Activated naive CD4-positive, alpha-beta T cell treated with anti-CD3 and anti-CD28 coated beads, Interleukin-2, amount 10 ng/mL, durations not matched to agents 7 days and 5 days (primary cell): ENCODE data around the gene EMC7.
A peak's percentile ranks its signal among the peaks of the same experiment; 100 is the strongest.

Source experiments
- CTCF ChIA-PET: fragments of 350-600 bp; sonication (Branson Sonifier 250); formaldehyde crosslinking; loops from one replicate; lab custom pipeline; 2021; ENCODE audit warnings: antibody characterized with exemption; lab: Charles Lee
- DNase-seq: peaks from one replicate; pipeline ENCODE4 v3.0.0-alpha.2; 2020
- H3K27ac Mint-ChIP-seq: one replicate; pipeline ENCODE4 v1.8.0; 2021; ENCODE audit warnings: mild to moderate bottlenecking, moderate library complexity, mixed read lengths
- H3K27me3 Mint-ChIP-seq: one replicate; pipeline ENCODE4 v1.8.0; 2021; ENCODE audit warnings: mild to moderate bottlenecking, mixed read lengths
- H3K36me3 Mint-ChIP-seq: one replicate; pipeline ENCODE4 v1.8.0; 2021; ENCODE audit warnings: mixed read lengths
- H3K4me1 Mint-ChIP-seq: one replicate; pipeline ENCODE4 v1.8.0; 2021; ENCODE audit warnings: mixed read lengths
- H3K4me3 Mint-ChIP-seq: one replicate; pipeline ENCODE4 v1.8.0; 2021; ENCODE audit warnings: mild to moderate bottlenecking, moderate library complexity, mixed read lengths
- H3K9me3 Mint-ChIP-seq: one replicate; pipeline ENCODE4 v1.8.0; 2021; ENCODE audit warnings: mixed read lengths

Gene EMC7

DNA sequence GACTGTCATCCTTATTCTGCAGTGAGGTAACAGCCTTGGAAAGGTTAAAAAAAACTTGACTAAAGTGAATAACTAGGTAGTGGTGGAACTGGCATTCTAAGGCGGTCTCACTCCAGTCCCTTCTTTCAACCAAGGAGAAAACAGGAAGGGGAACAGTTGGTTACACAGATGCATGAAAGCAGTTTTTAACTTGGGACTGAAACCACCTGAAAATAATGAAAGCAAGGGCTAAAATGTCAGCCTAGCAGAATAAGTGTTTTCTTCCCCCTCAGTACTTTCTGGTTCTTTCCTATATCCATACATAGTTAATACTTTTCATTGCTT is 61.9 kb downstream of the EMC7 start:
- H3K36me3 Mint-ChIP-seq: no peaks in the 10 kb centered on the region
- H3K9me3 Mint-ChIP-seq: no peaks in the 10 kb centered on the region
- no peaks in the 10 kb centered on the region for H3K27me3 Mint-ChIP-seq
- H3K27ac Mint-ChIP-seq: peak overlapping the region; percentile 92
- H3K4me3 Mint-ChIP-seq: peak overlapping the region; percentile 80
- no peak for DNase-seq
- H3K4me1 Mint-ChIP-seq: peaks cover 24% of the 10 kb centered on the region
- CTCF ChIA-PET: interaction anchor here (0.7 to 1.3 kb wide), 2 partner anchors 19 to 305 kb away, joined by 3 read pairs; no protein-coding TSS in a partner anchor

DNA sequence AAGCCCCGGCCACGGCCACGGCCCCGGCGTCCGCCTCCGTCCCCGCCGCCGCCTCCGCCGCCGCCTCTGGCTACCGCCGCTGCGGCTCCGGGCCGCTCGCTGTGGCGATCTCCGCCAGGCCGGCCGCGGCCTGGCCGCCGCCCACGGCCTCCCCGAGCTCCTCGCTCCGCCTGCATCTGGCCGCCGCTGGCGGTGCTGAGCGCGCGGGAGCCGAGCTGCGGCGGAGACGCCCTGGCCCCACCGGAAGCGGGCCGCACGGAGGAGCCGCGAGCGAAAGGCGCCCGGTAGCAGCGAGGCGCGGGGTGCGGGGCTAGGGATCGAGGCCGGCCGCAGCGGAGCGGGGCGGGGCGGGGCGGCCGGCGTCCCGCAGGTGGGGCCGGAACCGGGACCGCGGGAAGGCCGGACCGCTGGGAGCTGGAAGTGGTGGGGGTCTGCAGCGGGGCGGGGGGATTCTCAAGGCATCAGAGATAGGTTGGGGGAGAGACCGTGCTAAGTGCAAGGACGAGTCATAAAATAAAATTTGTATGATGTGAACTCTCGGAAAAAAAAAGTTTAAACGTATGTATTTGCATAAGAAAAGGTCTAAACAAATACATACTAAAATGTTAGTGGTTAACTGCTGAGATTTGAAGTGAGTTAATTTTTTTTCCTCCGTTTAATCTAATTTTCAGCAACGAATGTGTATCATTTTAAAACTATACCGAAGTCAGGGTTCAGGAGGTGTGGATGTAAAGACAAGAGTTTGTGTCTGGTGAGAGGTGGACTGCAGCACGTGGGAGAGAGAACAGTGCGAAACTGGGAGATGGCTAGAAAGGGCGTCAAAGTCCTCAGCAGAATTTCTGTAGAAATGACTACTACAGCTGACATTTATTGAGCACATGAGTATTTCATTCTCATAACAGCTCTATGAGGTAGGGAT is 62.5 kb downstream of the EMC7 start, which contains the start of gene AVEN:
TSS of gene AVEN (minus strand) at position 334 of the 919 bp plus-strand sequence. CDS start at position 176, 158 bp downstream.
- Mint-ChIP-seq H3K4me1 (peaks cover 24% of the 10 kb centered on the region), H3K9me3 (no peaks in the 10 kb centered on the region), H3K4me3 (peak within 1 kb of the TSS; percentile 87), H3K27ac (peak within 1 kb of the TSS; percentile 92), H3K36me3 (no peaks in the 10 kb centered on the region), H3K27me3 (no peaks in the 10 kb centered on the region)
- peak; percentile 74 for DNase-seq
- CTCF ChIA-PET: interaction anchor here (0.7 to 1.3 kb wide), 2 partner anchors 20 to 304 kb away, joined by 3 read pairs; no protein-coding TSS in a partner anchor

DNA sequence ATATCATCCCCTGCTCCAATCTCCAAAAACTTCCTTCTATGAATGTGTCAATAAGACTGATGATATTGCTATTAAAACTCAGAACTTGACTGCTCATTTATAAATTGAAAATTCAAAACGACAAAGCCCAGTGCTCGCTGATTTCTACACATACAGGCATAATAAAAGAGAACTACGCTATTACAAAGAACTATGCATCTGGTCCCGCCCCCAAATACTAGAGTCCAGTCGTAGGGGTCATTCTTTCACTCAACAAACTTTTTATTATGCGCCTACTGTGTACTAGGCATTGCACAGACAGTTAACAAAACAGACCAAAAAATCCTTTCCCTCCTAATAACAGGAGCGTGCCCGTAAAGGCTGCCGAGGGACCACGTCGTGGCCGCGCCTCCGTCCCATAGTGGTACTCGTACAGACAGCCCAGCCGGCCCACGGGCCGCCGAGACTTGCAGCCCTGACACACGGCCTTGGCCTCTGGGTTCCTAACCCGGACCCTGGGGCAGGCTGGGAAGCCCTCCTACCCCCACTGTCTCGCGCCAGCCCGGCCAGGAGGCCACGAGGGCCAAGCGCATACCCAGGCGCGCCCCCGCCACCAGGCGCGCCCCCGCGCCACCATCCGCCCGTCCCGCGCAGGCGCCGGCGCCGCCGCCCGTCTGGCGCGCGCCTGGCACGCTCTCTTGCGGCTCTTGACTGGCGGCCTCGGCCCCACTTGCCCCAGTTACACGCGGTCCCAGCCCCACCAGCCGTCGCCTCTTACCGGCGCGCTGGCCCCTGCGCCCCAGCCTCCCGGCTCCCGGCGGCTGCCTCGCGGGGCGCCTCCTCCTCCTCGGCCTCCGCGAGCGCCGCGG is 63.4 kb downstream of the EMC7 start:
- Mint-ChIP-seq H3K27me3 (no peaks in the 10 kb centered on the region), H3K4me1 (peaks cover 21% of the 10 kb centered on the region), H3K4me3 (peak overlapping the region; percentile 87), H3K27ac (peak overlapping the region; percentile 87), H3K9me3 (no peaks in the 10 kb centered on the region), H3K36me3 (no peaks in the 10 kb centered on the region)
- CTCF ChIA-PET: interaction anchor here (1.3 kb wide), 1 partner anchor 22 kb away, joined by 3 read pairs; no protein-coding TSS in a partner anchor
- peak; percentile 73 for DNase-seq
